NCI-H2107 treated with DMSO at 0.1 percent for 48 hours (cell line): ENCODE data around the gene PRAMEF5.
"Not testable (repeated sequence)": the region's sequence is repeated elsewhere in the genome, so short reads cannot be mapped to it uniquely, and the experiment has no call there.

Source experiments
- DNase-seq: peaks from one replicate; lab custom pipeline; 2025; ENCODE audit not compliant: unreplicated experiment; lab: John Stamatoyannopoulos, UW

PRAMEF5 gene

DNA sequence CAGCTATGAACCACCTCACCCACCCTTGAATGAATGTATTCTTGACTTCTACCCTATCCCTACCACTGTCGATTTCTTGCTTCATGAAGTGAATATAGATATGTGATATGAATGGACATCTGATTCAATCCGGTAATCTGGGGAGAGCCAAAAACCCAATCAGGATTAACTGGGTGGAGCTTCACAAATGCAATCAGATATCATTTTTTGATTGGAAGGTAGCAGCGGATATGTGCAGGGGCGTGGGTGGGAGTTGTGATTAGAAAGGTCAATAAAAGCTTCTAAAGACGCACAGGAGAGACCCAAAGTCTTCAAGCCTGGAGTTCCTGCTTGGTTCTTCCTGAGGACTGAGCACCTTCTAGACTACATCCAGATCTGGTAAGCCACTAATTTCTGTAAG lies at the start of gene PRAMEF5:
Gene PRAMEF5, plus strand, starts transcription at position 301 of the 400 bp plus-strand sequence. CDS start 5,071 bp downstream, outside the sequence.
- not testable (repeated sequence) for DNase-seq

DNA sequence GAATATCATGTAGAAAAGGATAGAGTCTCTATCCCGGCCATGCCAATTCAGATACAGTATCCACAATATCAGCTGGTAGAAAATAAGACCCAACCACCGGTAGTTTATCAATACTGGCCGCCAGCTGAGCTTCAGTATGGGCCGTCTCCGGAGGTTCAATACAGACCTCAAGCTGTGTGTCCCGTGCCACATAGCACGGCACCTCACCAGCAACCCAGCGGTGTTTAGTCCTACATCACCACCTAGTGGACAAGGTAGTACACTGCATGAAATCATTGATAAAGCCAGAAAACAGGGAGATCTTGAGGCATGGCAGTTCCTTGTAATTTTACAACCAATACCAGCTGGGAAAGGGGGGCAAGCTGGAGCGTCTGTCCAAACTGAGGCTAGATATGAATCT lies 45.3 kb upstream of the PRAMEF5 start:
- DNase-seq, result not testable (repeated sequence)

DNA sequence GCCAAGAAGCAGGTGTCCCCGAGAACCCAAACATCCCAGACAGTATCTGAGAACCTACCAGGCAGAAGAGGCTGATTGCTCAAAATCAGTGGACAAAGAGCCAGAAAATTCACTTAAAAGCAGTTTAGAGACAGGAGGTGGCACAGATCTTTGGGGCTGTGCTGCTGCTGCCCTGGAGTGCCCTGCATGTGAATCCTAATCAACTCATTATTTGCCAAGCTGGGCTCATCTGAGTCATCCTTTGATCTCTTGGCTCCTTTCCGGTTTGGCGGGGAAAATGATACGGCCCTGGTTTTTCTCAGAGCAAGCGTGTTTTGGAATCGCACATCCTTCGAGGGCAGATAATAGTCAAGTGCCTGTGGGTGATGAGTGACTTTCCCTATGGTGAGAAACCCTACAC lies 37.4 kb upstream of the PRAMEF5 start:
- DNase-seq, result not testable (repeated sequence)

DNA sequence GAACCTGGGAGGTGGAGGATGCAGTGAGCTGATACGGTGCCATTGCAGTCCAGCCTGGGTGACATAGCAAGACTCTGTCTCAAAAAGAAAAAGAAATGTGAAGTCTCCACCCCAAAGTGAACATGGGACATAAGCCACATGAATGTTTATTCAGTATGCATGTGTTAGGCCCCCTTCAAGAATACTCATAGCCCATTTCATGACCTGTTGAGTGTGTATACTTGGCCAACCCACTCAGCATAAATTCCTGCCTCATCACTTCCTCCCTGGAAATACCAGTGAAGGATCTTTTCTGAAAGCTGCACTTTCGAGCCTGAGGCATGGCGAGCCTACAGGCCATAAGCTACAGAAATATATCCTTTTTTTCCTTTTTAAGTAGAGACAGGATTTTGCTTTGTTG lies 34.8 kb upstream of the PRAMEF5 start:
- DNase-seq, result not testable (repeated sequence)

DNA sequence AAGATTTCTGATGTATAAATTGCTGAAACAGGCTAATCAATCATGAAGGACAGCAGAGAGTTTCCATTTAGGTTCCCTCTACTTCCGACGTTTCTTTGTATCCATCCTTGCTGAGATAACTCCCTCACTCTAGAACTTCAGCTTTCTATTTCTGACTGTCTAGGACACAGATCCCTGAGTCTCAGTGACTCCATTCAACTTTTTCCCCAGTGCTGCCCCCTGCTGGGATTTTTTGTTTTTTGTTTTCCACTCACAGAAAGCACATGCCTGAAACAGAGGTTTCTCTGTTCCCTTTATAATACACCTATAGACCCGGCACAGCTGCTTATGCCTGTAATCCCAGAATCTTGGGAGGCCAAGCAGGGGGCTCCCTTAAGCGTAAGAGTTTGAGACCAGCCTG lies 31.2 kb upstream of the PRAMEF5 start:
- DNase-seq, result not testable (repeated sequence)

DNA sequence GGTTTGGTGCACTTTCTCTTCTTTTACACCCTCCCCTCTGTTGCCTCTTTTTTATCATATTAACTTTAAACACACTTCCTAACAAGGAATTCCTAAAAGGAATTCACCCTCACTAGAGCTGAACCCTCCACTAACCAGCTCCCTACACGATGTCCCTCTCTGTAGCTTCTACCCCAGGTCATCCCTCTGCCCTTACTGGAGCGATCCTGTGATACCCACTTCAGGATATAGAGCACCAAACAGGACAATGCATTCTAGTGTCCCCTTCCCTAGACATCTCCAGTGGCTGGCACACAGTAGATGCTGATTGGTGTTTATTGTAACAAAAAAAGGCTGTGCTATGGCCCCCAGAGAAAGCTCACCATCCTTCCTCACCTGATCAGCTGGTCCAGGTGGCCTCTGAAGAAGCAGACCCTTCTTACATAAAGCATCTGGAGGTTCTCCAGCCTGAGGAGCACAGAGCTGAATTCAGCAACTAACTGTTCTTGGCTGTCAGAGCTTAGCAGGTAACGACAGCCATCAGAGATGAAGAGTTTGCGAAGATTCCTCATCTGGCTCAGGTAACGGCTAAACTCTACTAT lies 29.4 kb upstream of the PRAMEF5 start:
- no peak for DNase-seq

DNA sequence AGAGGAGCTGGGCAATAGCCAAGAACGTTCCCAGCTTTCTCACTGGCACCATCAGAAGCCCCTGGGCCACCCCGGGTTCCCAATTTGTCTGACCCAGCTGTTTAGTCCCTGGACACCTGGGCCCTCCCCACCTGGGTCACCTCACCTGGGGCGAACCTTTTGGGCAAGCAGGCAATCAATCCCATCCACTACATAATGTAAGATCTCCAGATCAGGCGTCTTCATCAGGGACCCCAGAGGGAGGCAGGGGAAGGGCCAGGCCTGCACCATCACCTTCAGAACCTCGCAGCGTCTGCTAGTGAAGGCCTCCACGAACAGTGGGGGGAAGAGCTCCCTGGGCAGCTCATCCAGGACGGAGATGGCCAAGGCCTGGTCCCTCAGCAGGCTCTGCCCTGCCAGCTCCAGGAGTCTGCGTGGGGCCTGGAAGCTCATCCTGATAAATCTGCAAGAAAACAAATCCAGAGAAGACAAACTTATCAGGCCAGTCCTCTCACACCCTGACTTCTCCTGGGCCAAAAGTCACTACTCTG lies 28.3 kb upstream of the PRAMEF5 start, which contains the start of gene PRAMEF18:
Gene PRAMEF18, minus strand, starts transcription at position 480 of the 530 bp plus-strand sequence. Its CDS starts 48 bp downstream, at position 432.
- not testable (repeated sequence) for DNase-seq

DNA sequence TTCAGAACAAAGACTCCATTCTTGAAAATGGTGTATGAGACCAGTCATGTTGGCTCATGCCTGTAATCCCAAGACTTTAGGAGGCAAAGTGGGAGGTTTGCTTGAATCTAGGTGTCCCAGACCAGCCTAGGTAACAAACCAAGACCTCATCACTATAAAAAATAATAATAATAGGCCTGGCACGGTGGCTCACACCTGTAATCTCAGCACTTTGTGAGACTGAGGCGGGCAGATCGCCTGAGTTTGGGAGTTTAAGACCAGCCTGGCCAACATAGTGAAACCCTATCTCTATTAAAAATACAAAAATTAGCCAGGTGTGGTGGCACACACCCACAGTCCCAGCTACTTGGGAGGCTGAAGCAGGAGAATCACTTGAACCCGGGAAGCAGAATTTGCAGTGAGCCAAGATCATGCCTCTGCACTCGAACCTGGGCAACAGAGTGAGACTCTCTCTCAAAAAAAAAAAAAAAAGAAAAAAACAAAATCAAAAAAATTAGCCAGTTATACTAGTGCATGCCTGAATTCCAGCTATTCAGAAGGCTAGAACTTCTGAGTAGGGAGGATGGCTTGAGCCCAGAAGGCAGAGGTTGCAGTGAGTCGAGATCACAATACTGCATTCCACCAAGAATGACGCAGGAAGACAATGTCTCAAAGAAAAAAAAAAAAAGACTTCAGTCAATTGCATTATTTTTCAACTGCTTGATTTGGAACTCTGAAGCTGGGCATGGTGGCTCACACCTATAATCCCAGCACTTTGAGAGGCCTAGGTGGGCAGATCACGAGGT lies 26.5 kb upstream of the PRAMEF5 start:
- not testable (repeated sequence) for DNase-seq

DNA sequence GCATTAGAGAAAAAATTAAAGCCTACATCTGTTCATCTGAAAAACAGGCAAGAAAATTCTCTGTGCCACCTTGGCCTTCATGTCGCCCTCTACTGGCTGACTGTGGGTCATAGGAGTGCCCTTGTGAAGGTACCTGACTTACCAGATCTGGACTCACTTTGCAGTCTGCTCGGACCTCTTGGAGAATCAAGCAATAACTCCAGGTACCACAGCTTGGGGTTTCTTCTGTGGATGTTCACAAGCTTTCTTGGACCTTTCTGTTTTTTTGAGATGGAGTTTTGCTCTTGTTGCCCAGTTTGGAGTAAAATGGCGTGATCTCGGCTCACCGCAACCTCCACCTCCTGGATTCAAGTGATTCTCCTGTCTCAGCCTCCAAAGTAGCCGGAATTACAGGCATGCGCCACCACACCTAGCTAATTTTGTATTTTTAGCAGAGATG lies 25.6 kb upstream of the PRAMEF5 start:
- no peak for DNase-seq

DNA sequence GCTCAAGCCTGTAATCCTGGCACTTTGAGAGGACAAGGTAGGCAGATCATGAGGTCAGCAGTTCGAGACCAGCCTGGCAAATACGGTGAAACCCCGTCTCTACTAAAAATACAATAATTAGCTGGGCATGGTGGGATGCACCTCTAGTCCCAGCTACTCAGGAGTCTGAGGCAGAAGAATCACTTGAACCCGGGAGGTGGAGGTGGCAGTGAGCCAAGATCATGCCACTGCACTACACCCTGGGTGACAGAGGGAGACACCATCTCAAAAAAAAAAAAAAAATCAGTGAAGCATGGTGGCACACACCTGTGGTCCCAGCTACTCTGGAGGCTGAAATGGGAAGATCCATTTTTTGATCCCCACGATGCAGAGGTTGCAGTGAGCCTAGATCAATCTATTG lies 23.9 kb upstream of the PRAMEF5 start:
- DNase-seq, result not testable (repeated sequence)

DNA sequence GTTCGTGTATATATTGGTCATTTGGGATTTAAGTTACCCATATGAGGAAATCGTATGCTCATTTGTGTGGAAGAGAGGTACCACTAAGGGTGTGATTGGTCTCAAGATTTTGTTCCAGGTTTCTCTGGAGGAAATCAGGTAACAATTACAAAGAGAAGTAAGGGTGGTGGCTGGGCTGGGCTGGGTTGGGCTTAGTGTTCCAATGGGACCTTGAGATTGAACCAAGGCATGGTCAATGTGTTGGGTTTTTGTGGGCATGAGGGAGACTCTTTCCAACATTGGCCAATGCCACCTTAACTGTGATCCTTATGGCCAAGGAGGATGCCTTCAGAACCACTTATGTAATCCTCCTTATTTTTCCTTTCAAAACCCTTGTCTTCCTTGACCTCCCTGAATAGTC lies 23.4 kb upstream of the PRAMEF5 start:
- not testable (repeated sequence) for DNase-seq

DNA sequence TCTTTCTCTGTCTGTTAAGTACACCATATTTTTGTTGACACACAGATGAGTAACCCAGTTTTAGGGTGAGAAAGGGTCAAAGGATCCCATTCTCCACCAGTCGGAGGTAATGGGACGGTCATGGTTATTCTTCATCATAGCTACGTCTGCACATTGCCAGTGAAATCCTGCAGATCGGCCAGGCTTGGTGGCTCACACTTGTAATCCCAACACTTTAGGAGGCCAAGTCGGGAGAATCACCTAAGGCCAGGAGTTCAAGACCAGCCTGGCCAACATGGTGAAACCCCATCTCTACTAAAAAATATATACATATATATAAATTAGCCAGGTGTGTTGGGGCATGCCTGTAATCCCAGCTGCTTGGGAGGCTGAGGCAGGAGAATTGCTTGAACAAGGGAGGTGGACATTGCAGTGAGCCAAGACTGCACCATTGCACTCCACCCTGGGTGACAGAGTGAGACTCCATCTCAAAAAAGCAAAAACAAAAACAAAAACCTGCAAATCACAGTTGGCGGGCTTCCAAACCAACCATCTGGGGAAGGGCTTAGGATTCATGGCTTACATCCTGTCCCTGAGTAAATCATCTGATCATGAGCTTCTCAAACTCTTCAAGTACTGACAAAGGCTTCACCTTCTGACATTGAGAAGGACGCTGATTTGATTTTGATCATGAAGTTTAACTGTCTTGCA lies 22.8 kb upstream of the PRAMEF5 start:
- DNase-seq, result not testable (repeated sequence)

DNA sequence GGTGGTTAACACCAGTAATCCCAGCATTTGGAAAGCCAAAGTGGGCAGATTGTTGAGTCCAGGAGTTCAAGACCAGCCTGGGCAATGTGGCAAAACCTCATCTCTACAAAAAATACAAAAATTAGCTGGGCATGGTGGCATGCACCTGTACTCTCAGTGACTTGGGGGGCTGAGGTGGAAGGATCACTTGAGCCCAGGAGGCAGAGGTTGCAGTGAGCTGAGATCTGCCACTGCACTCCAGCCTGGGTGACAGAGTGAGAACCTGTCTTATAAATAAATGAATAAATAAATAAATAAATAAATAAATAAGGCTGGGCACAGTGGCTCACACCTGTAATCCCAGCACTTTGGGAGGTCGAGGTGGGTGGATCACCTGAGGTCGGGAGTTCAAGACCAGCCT lies 21.9 kb upstream of the PRAMEF5 start:
- not testable (repeated sequence) for DNase-seq

DNA sequence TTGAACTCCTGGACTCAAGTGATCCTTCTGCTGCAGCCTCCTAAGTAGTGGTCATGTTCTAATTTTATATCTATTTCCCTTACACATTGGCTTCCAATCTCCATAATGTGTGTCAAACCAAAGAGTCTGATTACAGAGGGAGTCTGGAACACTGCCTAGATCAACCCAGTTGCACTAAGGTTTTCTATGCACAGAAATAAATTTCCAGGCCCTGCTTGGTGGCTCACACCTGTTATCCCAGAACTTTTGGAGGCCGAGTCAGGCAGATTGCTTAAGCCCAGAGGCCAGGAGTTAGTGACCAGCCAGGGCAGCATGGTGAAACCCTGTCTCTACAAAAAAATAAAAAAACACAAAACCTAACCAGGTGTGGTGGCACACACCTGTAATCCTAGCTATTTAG lies 19.9 kb upstream of the PRAMEF5 start:
- not testable (repeated sequence) for DNase-seq

DNA sequence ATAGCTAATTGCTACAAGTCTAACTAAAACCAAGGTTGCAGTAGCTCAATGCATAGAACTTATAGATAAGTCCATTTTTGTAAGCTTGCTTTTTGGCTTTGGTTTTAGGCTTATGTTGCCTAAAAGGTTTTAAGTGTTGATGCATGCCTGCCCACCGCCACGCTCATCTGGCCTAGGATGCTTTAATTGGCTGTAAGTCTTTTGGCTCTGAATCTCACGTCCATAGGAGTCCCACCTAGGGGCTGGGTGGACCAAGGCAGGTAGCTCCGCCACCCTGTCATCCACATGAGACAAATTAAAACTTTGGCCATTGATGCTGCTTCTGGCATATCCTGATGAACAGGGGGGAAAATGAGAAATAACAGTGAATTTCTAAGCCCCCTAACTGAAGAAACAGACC lies 16.4 kb upstream of the PRAMEF5 start:
- not testable (repeated sequence) for DNase-seq

DNA sequence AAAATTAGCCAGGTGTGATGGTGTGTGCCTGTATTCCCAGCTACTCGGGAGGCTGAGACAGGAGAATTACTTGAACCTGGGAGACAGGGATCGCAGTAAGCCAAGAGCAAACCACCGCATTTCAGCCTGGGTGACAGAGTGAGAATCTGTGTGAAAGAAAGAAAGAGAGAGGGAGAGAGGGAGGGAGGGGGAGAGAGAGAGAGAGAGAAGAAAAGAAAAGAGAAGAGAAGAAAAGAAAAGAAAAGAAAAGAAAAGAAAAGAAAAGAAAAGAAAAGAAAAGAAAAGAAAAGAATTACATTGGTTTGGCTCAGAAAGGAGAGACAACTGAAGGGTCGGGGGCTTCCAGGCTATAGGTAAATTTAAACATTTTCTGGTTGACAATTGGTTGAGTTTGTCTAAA lies 14.4 kb upstream of the PRAMEF5 start:
- DNase-seq, result not testable (repeated sequence)

DNA sequence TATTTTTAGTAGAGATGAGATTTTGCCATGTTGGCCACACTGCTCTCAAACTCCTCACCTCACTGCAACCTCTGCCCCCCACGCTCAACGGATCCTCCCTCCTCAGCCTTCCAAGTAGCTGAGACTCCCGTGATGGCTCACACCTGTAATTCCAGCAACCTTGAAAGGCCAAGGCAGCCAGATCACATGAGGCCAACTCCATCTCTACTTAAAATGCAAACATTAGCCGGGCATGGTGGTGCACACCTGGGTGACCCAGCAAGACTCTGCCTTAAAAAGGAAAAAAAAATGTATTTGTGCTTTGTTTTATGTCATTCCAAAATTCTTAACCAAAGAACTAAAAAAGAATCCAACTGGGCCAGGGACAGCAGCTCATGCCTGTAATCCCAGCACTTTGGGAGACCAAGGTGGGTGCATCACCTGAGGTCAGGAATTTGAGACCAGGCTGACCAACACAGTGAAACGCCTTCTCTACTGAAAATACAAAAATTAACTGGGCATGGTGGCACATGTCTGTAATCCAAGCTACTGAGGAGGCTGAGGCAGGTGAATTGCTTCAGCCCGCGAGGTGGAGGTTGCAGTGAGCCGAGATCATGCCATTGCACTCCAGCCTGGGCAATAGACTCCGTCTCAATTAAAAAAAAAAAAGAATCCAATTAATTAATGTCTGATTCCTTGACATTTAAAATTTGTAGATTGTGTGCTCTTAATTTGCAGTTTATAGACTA lies 10.3 kb upstream of the PRAMEF5 start:
- DNase-seq, result not testable (repeated sequence)

DNA sequence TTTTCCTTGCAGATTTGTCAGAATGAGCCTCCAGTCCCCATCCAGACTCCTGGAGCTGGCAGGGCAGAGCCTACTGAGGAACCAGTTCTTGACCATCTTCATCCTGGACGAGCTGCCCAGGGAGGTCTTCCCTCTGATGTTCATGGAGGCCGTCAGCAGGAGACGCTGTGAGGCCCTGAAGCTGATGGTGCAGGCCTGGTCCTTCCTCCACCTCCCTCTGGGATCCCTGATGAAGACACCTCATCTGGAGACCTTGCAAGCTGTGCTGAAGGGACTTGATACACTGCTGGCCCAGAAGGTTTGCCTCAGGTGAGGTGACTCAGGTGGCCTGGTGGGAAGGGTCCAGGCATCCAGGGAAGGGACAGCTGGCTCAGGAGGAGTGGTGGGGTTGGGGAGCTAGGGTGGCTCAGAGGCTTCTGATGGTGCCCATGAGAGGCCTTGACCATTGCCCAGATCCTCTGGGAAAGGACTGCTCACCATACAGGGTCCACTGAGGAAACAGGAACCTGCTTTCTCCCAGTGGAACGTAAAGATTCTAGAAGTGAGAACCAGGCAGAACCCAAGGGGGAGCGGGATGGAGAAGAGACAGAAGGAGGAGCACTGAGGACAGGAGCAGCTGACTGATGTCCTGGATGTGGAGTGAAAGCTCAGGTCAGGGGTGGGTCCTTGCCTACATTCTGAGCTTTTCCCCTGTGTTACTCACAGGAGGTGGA lies 8.0 kb upstream of the PRAMEF5 start:
- not testable (repeated sequence) for DNase-seq

DNA sequence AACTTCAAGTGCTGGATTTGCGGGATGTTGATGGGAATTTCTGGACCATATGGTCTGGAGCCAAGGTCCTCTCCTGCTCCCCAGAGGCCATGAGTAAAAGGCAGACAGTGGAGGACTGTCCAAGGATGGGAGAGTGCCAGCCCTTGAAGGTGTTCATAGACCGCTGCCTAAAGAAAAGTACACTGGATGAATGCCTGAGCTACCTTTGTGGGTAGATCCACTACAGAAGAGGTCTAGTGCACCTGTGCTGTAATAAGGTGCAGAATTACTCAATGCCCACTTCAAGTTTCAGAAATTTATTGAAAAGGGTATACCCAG lies 7.5 kb upstream of the PRAMEF5 start:
- DNase-seq, result not testable (repeated sequence)

DNA sequence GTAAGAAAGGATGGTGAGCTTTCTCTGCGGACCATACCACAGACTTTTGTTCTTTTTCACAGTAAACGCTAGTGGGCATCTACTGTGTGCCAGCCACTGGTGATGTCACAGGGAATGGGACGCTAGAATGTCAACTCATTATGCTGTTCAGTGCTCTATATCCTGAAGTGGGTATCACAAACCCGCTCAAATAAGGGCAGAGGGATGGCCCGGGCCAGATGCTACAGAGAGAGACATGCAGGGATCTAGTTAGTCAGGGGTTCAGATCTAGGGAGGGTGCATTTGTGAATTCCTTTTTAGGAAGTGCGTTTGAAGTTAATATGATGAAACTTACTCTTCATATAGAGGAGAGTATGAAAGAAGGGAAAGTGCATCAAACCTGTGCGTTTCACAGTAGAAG lies 6.9 kb upstream of the PRAMEF5 start:
- DNase-seq, result not testable (repeated sequence)
